Left lung (tissue), 10 donors: ENCODE data around the gene ADAM12. TPM values are rescaled to one million over a fixed set of nuclear protein-coding genes. Genes with fewer than 3 reads are reported as not detected.

Source experiments
- ATAC-seq: fragments of 200-7000 bp; cut with Tn5 transposase; one replicate; pipeline ENCODE4 v1.9.1; 2020; ENCODE audit warnings: moderate library complexity
- DNase-seq, 4 donors: peaks; one replicate each; pipeline ENCODE4 v3.0.0-alpha.2; 2013 to 2020
- H3K27ac ChIP-seq, 2 donors: fragments of 200-600 bp; sonication (generic) in 1 of 2; one replicate each; pipeline versions ENCODE4 v1.5.0 to v1.8.0; 2020 to 2021
- H3K27me3 ChIP-seq, 2 donors: fragments of 200-600 bp; sonication (generic) in 1 of 2; one replicate each; pipeline versions ENCODE4 v1.5.0 to v1.8.0; 2020 to 2021
- H3K36me3 ChIP-seq, 2 donors: fragments of 200-600 bp; sonication (generic) in 1 of 2; one replicate each; pipeline versions ENCODE4 v1.5.0 to v1.8.0; 2020 to 2021
- H3K4me1 ChIP-seq, 2 donors: fragments of 200-600 bp; one replicate each; pipeline ENCODE4 v1.8.0; 2021
- H3K4me3 ChIP-seq, 2 donors: fragments of 200-600 bp; sonication (generic) in 1 of 2; one replicate each; pipeline versions ENCODE4 v1.5.0 to v1.8.0; 2020 to 2021; ENCODE audit warnings: mild to moderate bottlenecking in 1 of 2
- H3K9me3 ChIP-seq, 2 donors: fragments of 200-600 bp; sonication (generic) in 1 of 2; one replicate each; pipeline versions ENCODE4 v1.5.0 to v1.8.0; 2020 to 2021
- intact Hi-C, 2 donors: fragments of 100-400 bp; cut with DNase I; formaldehyde crosslinking; loops; one replicate each; pipeline versions ENCODE4 v1.11.2 to v1.14.2; 2022
- polyA plus RNA-seq, 6 donors: library from polyadenylated mRNA; unstranded; fragments of 120-200 nt; gene quantifications; one replicate each; pipeline ENCODE4 v1.2.1, GENCODE V29; 2013; ENCODE audit not compliant: insufficient read length in 6 of 6
- total RNA-seq, 2 donors: library from RNA; stranded (reverse); fragmentation: NEBNext Ultra II Directional; extraction: Animal tissue kit (Norgen Biotek cat#: 25700); gene quantifications; one replicate each; pipeline ENCODE4 v1.2.1, GENCODE V29; 2021
- TF ChIP-seq, protein P1 (sequence below), 2 donors: fragments of 200-600 bp; sonication (generic) in 1 of 2; IDR thresholded peaks; one replicate each; pipeline versions ENCODE4 v1.5.0 to v1.8.0; 2021; ENCODE audit warnings: antibody characterized with exemption in 2 of 2
- donor health status: DM: no; HTN: yes; CAD: no.
- donor health status: DM: no; HTN: no; CAD: no.

The ADAM12 gene
- total and polyA plus RNA-seq, 8 donors: 2.6 to 22.4 (median 10.7) TPM

DNA sequence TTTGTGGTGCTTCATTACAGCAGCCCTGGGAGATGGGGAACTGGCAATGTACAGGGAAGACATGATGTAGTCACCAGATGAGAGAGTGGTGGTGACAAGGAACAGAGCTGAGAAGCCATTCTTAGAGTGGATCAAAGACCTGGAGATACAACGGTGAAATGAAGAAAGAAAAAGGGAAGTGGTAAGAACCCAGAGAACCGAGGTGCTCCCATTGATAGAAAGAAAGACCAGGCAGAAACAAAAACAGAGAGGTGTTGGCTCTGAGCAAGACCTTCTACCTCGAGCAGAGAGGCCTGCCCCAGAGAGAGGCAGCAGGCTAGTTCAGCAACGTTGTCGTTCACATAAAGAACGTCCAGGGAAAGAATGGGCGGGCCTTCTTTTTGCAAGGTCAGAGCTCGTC lies 186.7 kb downstream of the ADAM12 start:
- H3K4me1 ChIP-seq: no peaks in the 10 kb centered on the region
- DNase-seq (no peak), ATAC-seq (no peak)
- no peaks in the 10 kb centered on the region for H3K27me3 ChIP-seq
- no peaks in the 10 kb centered on the region for H3K9me3 ChIP-seq
- TF ChIP-seq, protein P1, sequence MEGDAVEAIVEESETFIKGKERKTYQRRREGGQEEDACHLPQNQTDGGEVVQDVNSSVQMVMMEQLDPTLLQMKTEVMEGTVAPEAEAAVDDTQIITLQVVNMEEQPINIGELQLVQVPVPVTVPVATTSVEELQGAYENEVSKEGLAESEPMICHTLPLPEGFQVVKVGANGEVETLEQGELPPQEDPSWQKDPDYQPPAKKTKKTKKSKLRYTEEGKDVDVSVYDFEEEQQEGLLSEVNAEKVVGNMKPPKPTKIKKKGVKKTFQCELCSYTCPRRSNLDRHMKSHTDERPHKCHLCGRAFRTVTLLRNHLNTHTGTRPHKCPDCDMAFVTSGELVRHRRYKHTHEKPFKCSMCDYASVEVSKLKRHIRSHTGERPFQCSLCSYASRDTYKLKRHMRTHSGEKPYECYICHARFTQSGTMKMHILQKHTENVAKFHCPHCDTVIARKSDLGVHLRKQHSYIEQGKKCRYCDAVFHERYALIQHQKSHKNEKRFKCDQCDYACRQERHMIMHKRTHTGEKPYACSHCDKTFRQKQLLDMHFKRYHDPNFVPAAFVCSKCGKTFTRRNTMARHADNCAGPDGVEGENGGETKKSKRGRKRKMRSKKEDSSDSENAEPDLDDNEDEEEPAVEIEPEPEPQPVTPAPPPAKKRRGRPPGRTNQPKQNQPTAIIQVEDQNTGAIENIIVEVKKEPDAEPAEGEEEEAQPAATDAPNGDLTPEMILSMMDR (IDR thresholded peaks at IDR 0.05): no peak
- H3K36me3 ChIP-seq: no peaks in the 10 kb centered on the region
- H3K27ac ChIP-seq: no peak overlapping the region
- intact Hi-C loops: no loop called here
- H3K4me3 ChIP-seq: no peak overlapping the region

DNA sequence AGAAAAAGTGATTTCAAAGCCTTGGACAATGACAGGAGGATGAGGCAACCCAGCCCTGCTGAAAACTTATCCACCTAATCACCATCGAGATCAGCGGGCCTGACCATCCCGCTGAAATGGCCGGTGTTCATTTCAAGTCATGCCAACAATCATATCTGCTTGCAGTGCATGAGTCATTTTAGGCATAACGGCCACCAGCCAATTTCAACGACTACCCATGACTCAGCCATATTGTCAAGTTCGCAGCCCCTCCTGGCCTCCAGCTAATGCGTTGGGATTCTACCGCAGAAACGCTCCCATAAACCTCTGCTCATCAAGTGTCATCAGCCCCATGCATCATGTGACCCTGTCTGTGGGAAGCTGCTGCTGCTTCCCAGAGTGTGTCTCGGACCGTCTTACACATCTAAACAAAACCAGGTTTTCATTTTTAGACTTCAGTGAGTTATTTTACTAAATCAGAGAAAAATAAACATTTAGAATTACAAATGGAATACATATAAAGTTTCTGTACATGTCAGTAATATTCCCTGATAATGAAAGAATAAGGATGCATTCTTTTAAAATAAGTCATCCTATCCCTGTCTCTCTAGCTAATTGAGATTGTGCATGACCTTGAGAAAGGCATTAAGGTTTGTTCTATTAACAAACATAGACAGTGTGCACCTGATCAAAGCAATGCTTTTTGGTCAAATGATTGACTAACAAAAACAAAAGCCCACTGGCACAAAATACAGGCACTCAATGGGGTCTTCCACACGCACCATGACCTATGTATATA lies 188.9 kb downstream of the ADAM12 start:
- no peak overlapping the region for H3K4me3 ChIP-seq
- intact Hi-C loops: no loop called here
- ATAC-seq (no peak), DNase-seq (no peak)
- no peaks in the 10 kb centered on the region for H3K36me3 ChIP-seq
- H3K4me1 ChIP-seq: no peaks in the 10 kb centered on the region
- H3K27ac ChIP-seq: no peak overlapping the region
- H3K27me3 ChIP-seq: no peaks in the 10 kb centered on the region
- H3K9me3 ChIP-seq: no peaks in the 10 kb centered on the region
- TF ChIP-seq, protein P1 (IDR thresholded peaks at IDR 0.05): no peak

DNA sequence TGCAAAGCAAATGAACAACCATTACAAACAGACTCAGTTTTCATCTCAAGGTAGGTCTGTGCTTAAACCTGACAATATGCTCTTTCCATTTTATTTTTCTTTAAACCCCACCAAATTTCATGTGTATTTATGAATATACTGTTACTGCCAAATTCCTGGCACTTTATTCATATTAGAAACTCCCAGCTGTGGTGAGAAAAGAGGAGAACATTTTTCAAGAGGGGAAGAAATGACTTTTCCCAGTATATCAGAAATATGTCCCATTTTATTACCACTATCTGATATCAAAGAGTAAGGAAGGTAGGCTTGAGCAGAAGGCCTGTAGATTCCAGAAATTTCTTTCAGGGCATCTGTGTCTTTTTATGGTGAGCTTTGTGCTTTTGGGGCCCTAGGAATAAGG lies 189.6 kb downstream of the ADAM12 start:
- intact Hi-C loops: no loop called here
- no peak for ATAC-seq
- no peak overlapping the region for H3K27ac ChIP-seq
- DNase-seq: no peak
- no peaks in the 10 kb centered on the region for H3K27me3 ChIP-seq
- H3K36me3 ChIP-seq: no peaks in the 10 kb centered on the region
- no peaks in the 10 kb centered on the region for H3K9me3 ChIP-seq
- TF ChIP-seq, protein P1 (IDR thresholded peaks at IDR 0.05): no peak
- no peak overlapping the region for H3K4me3 ChIP-seq
- H3K4me1 ChIP-seq: no peaks in the 10 kb centered on the region

DNA sequence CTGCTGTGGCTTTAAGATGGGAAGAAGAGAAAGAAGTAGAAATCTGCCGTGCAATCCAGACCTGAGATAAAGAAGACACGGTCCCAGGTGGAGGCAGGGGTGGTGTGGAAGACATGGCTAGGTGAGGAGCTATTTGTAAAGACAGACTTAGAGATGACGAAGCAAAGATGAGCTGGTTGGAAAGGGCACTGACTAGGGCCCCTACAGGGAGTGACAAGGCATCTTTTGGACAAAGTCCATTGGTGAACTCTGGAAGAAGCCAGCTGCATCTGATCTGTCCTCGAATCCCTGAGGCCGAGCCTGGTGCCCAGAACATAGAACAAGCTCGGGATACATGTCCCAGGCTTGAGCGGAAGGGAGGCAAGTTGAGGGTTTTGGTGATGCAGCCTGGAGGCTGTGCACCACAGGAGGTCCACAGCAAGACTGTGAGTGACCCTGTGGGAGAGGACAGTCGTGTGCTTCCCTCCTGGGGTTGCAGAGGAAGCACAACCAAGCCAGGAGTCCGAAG lies 191.2 kb downstream of the ADAM12 start:
- H3K4me1 ChIP-seq: no peaks in the 10 kb centered on the region
- ATAC-seq: no peak

DNA sequence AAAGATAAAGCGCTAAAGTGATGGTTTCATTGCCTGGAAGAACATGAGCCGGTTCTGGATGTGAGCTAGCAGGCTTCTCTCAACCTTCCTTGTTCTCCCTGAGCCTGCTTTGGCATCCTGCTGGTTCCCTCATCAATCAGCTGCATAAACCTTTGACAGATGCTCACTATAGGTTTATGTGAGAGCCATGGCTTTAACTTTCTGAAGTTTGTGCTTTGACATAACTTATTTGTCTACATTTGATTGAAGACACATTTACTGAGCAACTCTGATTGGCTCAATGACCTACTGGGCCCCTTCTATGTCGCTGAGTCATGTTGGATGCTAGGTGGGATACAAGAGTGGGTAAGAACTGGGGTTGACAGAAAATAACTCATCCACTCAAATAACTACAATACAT lies 192.0 kb downstream of the ADAM12 start:
- intact Hi-C loops: no loop called here
- Histone ChIP-seq H3K4me3 (no peak overlapping the region), H3K9me3 (no peaks in the 10 kb centered on the region), H3K27ac (no peak overlapping the region), H3K36me3 (no peaks in the 10 kb centered on the region), H3K27me3 (no peaks in the 10 kb centered on the region), H3K4me1 (no peaks in the 10 kb centered on the region)
- ATAC-seq: no peak
- no peak for DNase-seq
- TF ChIP-seq, protein P1 (IDR thresholded peaks at IDR 0.05): no peak

More for the DNA sequence above, 191.2 kb downstream of the ADAM12 start:
- TF ChIP-seq, protein P1 (IDR thresholded peaks at IDR 0.05): no peak
- Histone ChIP-seq H3K4me3 (no peak overlapping the region), H3K27me3 (no peaks in the 10 kb centered on the region), H3K27ac (no peak overlapping the region), H3K9me3 (no peaks in the 10 kb centered on the region), H3K36me3 (no peaks in the 10 kb centered on the region)
- no peak for DNase-seq
- intact Hi-C loops: no loop called here
